Thyroid gland (tissue), 4 donors: Measurements from ENCODE around the gene C19orf85.

ENCODE experiments used
- POLR2A ChIP-seq, 2 donors: fragments of 450-650 bp; IDR thresholded peaks; one replicate each; pipeline ENCODE4 v1.6.1; 2017; ENCODE audit warnings: antibody characterized with exemption in 2 of 2, mild to moderate bottlenecking in 2 of 2, moderate library complexity in 1 of 2
- TF ChIP-seq, protein P1 (sequence below), 6 experiments: fragments of 200-600 bp in 3 of 6; fragments of 450-650 bp in 3 of 6; sonication (generic) in 3 of 6; IDR thresholded peaks; one replicate each; pipeline ENCODE4 v1.5.1; 2016 to 2019; ENCODE audit warnings: antibody characterized with exemption in 6 of 6, mild to moderate bottlenecking in 2 of 6, inconsistent platforms in 1 of 6, moderate library complexity in 1 of 6

DNA sequence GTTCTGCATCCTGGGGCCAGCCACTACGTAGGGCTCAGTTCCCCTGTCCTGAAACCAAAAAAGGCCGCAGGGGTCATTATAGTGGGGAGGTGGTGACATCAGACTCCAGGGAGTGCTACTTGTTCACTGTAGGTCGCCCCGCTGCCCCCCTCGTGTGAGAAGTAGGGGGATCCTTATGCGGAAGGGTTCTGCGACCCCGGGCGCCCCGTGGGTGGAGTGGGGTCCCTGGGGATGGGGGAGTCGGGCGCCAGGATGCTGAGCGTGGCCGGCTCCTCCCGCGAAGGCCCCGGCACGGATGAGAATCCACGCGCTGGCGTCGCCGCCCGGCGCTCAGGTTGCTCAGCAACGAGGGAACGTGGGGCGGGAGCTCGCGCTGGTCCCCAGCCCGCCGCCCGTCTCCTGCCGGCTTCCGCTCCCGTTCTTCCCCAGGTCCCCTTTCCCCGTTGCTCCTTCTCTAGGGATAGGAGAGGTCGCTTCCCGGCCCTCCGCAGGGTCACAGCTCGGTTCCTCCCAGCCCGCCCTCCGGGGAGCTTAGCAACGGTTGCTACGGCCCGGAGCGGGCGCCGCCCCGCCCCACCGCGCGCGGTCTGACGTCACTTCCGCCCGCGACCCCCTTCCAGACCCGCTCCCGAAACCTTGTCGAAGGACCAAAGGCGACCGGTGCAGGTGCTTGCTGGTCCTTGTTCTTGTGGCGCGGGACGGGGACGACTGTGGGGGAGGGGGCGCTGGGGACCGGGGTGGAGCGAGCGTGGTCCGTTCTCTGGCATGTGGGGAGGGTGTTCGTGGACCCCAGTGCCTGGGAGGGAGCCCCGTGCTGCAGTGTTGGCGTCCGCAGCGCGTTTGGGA is 20.3 kb upstream of the C19orf85 start, which contains the start of gene NAT14:
- TF ChIP-seq, protein P1, sequence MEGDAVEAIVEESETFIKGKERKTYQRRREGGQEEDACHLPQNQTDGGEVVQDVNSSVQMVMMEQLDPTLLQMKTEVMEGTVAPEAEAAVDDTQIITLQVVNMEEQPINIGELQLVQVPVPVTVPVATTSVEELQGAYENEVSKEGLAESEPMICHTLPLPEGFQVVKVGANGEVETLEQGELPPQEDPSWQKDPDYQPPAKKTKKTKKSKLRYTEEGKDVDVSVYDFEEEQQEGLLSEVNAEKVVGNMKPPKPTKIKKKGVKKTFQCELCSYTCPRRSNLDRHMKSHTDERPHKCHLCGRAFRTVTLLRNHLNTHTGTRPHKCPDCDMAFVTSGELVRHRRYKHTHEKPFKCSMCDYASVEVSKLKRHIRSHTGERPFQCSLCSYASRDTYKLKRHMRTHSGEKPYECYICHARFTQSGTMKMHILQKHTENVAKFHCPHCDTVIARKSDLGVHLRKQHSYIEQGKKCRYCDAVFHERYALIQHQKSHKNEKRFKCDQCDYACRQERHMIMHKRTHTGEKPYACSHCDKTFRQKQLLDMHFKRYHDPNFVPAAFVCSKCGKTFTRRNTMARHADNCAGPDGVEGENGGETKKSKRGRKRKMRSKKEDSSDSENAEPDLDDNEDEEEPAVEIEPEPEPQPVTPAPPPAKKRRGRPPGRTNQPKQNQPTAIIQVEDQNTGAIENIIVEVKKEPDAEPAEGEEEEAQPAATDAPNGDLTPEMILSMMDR (IDR thresholded peaks at IDR 0.05): no peak
- peak in 1 of 2 donors; percentile 32 for TF ChIP-seq POLR2A (IDR thresholded peaks at IDR 0.05)
